HepG2 (cell line): ENCODE data around the gene SETD2. TPM values are rescaled to one million over a fixed set of nuclear protein-coding genes. Genes with fewer than 3 reads are reported as not detected.

Experiments
- AHR ChIP-seq: IDR thresholded peaks from 2 replicates; pipeline ENCODE4 v1.6.1; 2018; ENCODE audit warnings: missing genetic modification reagents, missing compliant biosample characterization
- DPF2 ChIP-seq: sonication (generic); formaldehyde crosslinking; IDR thresholded peaks from 2 replicates; pipeline ENCODE4 v1.4.0; 2020; ENCODE audit warnings: mild to moderate bottlenecking, low read depth, missing genetic modification reagents, borderline replicate concordance
- FOXA3 ChIP-seq: IDR thresholded peaks from 2 replicates; pipeline ENCODE4 v1.6.1; 2016; ENCODE audit warnings: missing genetic modification reagents, missing compliant biosample characterization
- HNRNPH1 ChIP-seq: fragments of 200-400 bp; formaldehyde crosslinking; optimal IDR thresholded peaks from 2 replicates; pipeline ENCODE3; 2017; ENCODE audit warnings: mild to moderate bottlenecking, low read depth, low read length
- KDM5B ChIP-seq: sonication (generic); formaldehyde crosslinking; IDR thresholded peaks from 2 replicates; pipeline ENCODE4 v1.4.0; 2020; ENCODE audit warnings: missing genetic modification reagents, mild to moderate bottlenecking, borderline replicate concordance
- RARA ChIP-seq: IDR thresholded peaks from 2 replicates; pipeline ENCODE4 v1.6.1; 2016; ENCODE audit warnings: missing genetic modification reagents, missing compliant biosample characterization
- REPIN1 ChIP-seq: sonication (generic); formaldehyde crosslinking; IDR thresholded peaks from 2 replicates; pipeline ENCODE4 v1.8.0; 2022; ENCODE audit warnings: missing genetic modification reagents, low read depth, mild to moderate bottlenecking, borderline replicate concordance
- SOX13 ChIP-seq, 3 experiments: fragments of 450-650 bp in 1 of 3; sonication (generic) in 1 of 3; formaldehyde crosslinking in 1 of 3; IDR thresholded peaks in 2 of 3; conservative IDR thresholded peaks in 1 of 3; 2 replicates each; pipeline versions ENCODE4 v1.5.0 to v1.6.1; 2016 to 2020; ENCODE audit warnings: antibody characterized with exemption in 1 of 3, mild to moderate bottlenecking in 1 of 3, missing compliant biosample characterization in 1 of 3, missing genetic modification reagents in 1 of 3, moderate library complexity in 1 of 3
- SOX5 ChIP-seq: IDR thresholded peaks from 2 replicates; pipeline ENCODE4 v1.6.1; 2016; ENCODE audit warnings: borderline replicate concordance
- SP2 ChIP-seq: sonication (generic); formaldehyde crosslinking; IDR thresholded peaks from 2 replicates; pipeline ENCODE4 v1.5.1; 2020; ENCODE audit warnings: mild to moderate bottlenecking, missing genetic modification reagents
- TARDBP ChIP-seq: sonication (generic); formaldehyde crosslinking; IDR thresholded peaks from 2 replicates; pipeline ENCODE4 v1.8.0; 2022; ENCODE audit warnings: mild to moderate bottlenecking, missing genetic modification reagents
- ZNF160 ChIP-seq: sonication (generic); formaldehyde crosslinking; IDR thresholded peaks from 2 replicates; pipeline ENCODE4 v1.8.0; 2022; ENCODE audit warnings: mild to moderate bottlenecking, inconsistent platforms, missing genetic modification reagents
- ZNF749 ChIP-seq: sonication (generic); formaldehyde crosslinking; IDR thresholded peaks from 2 replicates; pipeline ENCODE4 v1.8.0; 2022; ENCODE audit warnings: mild to moderate bottlenecking, missing genetic modification reagents, moderate library complexity, borderline replicate concordance
- ZNF792 ChIP-seq: IDR thresholded peaks from 2 replicates; pipeline ENCODE4 v1.6.1; 2016
- polyA plus RNA-seq, 8 experiments: library from polyadenylated mRNA; depleted of rRNA in 3 of 8; stranded (reverse) in 7 of 8; unstranded in 1 of 8; fragments of >200 nt; fragmentation: Illumina TruSeq in 4 of 8; extraction: Trizol in 4 of 8; gene quantifications; 2 replicates each; pipeline versions ENCODE4 v1.2.1 to v1.2.3, GENCODE V29; 2011 to 2016; ENCODE audit warnings: low read depth in 4 of 8, missing spikeins in 1 of 8, mixed read lengths in 1 of 8; ENCODE audit not compliant: insufficient read depth in 1 of 8
- total RNA-seq, 5 experiments: library from RNA; depleted of rRNA; stranded (reverse); fragments of >200 nt; fragmentation: Illumina TruSeq; extraction: Trizol; gene quantifications; 2 replicates each; pipeline ENCODE4 v1.2.3, GENCODE V29; 2016; ENCODE audit warnings: low read depth in 1 of 5
- TF ChIP-seq, protein P1 (sequence below): sonication (generic); formaldehyde crosslinking; IDR thresholded peaks from 2 replicates; pipeline ENCODE4 v1.8.1; 2022; ENCODE audit warnings: mild to moderate bottlenecking, missing genetic modification reagents
- TF ChIP-seq, protein P2 (sequence below): sonication (generic); formaldehyde crosslinking; IDR thresholded peaks from 2 replicates; pipeline ENCODE4 v1.4.0; 2020; ENCODE audit warnings: missing genetic modification reagents
- TF ChIP-seq, protein P3 (sequence below): sonication (generic); formaldehyde crosslinking; conservative IDR thresholded peaks from 2 replicates; pipeline ENCODE4 v1.4.0; 2020; ENCODE audit warnings: missing genetic modification reagents
- TF ChIP-seq, protein P4 (sequence below): sonication (generic); formaldehyde crosslinking; IDR thresholded peaks from 2 replicates; pipeline ENCODE4 v1.4.0; 2020; ENCODE audit warnings: mild to moderate bottlenecking, missing genetic modification reagents
- TF ChIP-seq, protein P5 (sequence below): IDR thresholded peaks from 2 replicates; pipeline ENCODE4 v1.6.1; 2012; ENCODE audit warnings: inconsistent platforms

SETD2 gene
- total and polyA plus RNA-seq, 2 of the 13 experiments (the other 11 are each of a cell fraction or from before 2014, with no cell fraction given) = 14.2 to 24.2 TPM

DNA sequence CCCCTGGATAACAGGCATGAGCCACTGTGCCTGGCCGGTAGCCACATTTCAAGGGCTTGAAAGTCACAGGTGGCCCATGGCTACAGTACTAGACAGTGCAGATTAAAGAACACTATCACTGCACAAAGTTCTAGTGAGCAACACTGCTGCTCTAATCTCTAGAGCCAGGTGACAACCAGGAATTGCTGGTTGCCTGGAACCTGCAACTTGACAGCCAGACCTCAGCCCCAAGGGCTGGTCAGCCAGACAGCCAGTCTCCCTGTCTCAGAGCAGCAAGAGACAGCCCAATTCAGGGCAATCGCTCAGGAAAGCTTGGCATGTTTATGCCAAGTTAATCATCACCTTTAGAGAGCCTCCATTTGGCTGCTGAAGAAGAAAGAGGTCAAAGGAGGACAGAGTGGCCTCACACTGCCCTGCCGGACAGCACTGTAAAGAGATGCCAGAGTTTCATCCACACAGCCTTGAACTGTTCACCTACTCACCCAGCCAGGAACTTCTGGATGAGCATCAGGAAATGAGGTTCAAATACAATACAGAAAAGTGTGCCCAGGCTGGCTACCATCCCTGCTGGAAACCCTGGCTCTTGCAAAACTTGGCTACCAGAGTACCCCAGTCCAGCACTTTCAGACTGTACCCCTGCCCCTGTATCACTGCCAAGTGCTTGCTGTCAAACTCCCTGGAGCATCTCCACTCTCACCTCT, 193.4 kb downstream of the SETD2 start (continued):
- TF ChIP-seq ZNF792 (CRISPR knock-in tag) (peak; percentile 77; the same call in 1 of the 2 replicates), TARDBP (CRISPR knock-in tag) (peak; percentile 92; the same call in 1 of the 2 replicates), REPIN1 (CRISPR knock-in tag) (peak; percentile 63; the same call in 1 of the 2 replicates), AHR (CRISPR knock-in tag) (0 out of 2 replicates have a peak, but pooled peaks have one; percentile 34), RARA (CRISPR knock-in tag) (peak; percentile 100), HNRNPH1 (no peak), SOX5 (CRISPR knock-in tag) (peak; percentile 85; the same call in 1 of the 2 replicates), SP2 (CRISPR knock-in tag) (no peak), ZNF749 (no peak), DPF2 (peak; percentile 26; the same call in 1 of the 2 replicates), KDM5B (CRISPR knock-in tag) (0 out of 2 replicates have a peak, but pooled peaks have one; percentile 28), ZNF160 (CRISPR knock-in tag) (no peak), SOX13 (IDR thresholded peaks at IDR 0.05) (no peak), SOX13 (CRISPR knock-in tag; conservative IDR thresholded peaks at IDR 0.05 in 1 of 2, IDR thresholded peaks at IDR 0.05 in 1 of 2) (peak in 1 of 2 experiments; percentile 88; a peak in 2 of 4 replicates), FOXA3 (CRISPR knock-in tag) (peak; percentile 85)
- TF ChIP-seq, protein P1, sequence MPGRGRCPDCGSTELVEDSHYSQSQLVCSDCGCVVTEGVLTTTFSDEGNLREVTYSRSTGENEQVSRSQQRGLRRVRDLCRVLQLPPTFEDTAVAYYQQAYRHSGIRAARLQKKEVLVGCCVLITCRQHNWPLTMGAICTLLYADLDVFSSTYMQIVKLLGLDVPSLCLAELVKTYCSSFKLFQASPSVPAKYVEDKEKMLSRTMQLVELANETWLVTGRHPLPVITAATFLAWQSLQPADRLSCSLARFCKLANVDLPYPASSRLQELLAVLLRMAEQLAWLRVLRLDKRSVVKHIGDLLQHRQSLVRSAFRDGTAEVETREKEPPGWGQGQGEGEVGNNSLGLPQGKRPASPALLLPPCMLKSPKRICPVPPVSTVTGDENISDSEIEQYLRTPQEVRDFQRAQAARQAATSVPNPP = no peak
- TF ChIP-seq, protein P2, sequence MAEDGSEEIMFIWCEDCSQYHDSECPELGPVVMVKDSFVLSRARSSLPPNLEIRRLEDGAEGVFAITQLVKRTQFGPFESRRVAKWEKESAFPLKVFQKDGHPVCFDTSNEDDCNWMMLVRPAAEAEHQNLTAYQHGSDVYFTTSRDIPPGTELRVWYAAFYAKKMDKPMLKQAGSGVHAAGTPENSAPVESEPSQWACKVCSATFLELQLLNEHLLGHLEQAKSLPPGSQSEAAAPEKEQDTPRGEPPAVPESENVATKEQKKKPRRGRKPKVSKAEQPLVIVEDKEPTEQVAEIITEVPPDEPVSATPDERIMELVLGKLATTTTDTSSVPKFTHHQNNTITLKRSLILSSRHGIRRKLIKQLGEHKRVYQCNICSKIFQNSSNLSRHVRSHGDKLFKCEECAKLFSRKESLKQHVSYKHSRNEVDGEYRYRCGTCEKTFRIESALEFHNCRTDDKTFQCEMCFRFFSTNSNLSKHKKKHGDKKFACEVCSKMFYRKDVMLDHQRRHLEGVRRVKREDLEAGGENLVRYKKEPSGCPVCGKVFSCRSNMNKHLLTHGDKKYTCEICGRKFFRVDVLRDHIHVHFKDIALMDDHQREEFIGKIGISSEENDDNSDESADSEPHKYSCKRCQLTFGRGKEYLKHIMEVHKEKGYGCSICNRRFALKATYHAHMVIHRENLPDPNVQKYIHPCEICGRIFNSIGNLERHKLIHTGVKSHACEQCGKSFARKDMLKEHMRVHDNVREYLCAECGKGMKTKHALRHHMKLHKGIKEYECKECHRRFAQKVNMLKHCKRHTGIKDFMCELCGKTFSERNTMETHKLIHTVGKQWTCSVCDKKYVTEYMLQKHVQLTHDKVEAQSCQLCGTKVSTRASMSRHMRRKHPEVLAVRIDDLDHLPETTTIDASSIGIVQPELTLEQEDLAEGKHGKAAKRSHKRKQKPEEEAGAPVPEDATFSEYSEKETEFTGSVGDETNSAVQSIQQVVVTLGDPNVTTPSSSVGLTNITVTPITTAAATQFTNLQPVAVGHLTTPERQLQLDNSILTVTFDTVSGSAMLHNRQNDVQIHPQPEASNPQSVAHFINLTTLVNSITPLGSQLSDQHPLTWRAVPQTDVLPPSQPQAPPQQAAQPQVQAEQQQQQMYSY (CRISPR knock-in tag) = peak; percentile 59; the same call in 1 of the 2 replicates
- TF ChIP-seq, protein P3, sequence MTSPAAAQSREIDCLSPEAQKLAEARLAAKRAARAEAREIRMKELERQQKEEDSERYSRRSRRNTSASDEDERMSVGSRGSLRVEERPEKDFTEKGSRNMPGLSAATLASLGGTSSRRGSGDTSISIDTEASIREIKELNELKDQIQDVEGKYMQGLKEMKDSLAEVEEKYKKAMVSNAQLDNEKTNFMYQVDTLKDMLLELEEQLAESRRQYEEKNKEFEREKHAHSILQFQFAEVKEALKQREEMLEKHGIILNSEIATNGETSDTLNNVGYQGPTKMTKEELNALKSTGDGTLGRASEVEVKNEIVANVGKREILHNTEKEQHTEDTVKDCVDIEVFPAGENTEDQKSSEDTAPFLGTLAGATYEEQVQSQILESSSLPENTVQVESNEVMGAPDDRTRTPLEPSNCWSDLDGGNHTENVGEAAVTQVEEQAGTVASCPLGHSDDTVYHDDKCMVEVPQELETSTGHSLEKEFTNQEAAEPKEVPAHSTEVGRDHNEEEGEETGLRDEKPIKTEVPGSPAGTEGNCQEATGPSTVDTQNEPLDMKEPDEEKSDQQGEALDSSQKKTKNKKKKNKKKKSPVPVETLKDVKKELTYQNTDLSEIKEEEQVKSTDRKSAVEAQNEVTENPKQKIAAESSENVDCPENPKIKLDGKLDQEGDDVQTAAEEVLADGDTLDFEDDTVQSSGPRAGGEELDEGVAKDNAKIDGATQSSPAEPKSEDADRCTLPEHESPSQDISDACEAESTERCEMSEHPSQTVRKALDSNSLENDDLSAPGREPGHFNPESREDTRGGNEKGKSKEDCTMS (CRISPR knock-in tag) = no peak
- TF ChIP-seq, protein P4, sequence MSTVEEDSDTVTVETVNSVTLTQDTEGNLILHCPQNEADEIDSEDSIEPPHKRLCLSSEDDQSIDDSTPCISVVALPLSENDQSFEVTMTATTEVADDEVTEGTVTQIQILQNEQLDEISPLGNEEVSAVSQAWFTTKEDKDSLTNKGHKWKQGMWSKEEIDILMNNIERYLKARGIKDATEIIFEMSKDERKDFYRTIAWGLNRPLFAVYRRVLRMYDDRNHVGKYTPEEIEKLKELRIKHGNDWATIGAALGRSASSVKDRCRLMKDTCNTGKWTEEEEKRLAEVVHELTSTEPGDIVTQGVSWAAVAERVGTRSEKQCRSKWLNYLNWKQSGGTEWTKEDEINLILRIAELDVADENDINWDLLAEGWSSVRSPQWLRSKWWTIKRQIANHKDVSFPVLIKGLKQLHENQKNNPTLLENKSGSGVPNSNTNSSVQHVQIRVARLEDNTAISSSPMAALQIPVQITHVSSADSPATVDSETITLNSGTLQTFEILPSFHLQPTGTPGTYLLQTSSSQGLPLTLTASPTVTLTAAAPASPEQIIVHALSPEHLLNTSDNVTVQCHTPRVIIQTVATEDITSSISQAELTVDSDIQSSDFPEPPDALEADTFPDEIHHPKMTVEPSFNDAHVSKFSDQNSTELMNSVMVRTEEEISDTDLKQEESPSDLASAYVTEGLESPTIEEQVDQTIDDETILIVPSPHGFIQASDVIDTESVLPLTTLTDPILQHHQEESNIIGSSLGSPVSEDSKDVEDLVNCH (CRISPR knock-in tag) = no peak
- TF ChIP-seq, protein P5, sequence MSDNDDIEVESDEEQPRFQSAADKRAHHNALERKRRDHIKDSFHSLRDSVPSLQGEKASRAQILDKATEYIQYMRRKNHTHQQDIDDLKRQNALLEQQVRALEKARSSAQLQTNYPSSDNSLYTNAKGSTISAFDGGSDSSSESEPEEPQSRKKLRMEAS = peak; percentile 41; the same call in 1 of the 2 replicates
